Skeletal muscle tissue (tissue), 4 donors: ENCODE data around the gene CCR9. TPM values are rescaled to one million over a fixed set of nuclear protein-coding genes. Genes with fewer than 3 reads are reported as not detected.
"Not testable (repeated sequence)": the region's sequence is repeated elsewhere in the genome, so short reads cannot be mapped to it uniquely, and the experiment has no call there.

Experiments
- H3K27ac ChIP-seq: one replicate; pipeline ENCODE4 v1.7.0; 2013; ENCODE audit warnings: mild to moderate bottlenecking, low read depth, low read length, inconsistent platforms
- H3K27me3 ChIP-seq, 3 donors: one replicate each; pipeline ENCODE4 v1.7.0; 2013; ENCODE audit warnings: low read length in 3 of 3; ENCODE audit not compliant: control insufficient read depth in 3 of 3, insufficient read depth in 3 of 3
- H3K36me3 ChIP-seq, 3 donors: one replicate each; pipeline ENCODE4 v1.7.0; 2013; ENCODE audit warnings: low read length in 3 of 3; ENCODE audit not compliant: control insufficient read depth in 3 of 3, insufficient read depth in 3 of 3
- H3K4me1 ChIP-seq, 3 donors: one replicate each; pipeline ENCODE4 v1.7.0; 2013; ENCODE audit warnings: low read length in 3 of 3, mild to moderate bottlenecking in 3 of 3; ENCODE audit not compliant: control insufficient read depth in 3 of 3, insufficient read depth in 3 of 3
- H3K4me3 ChIP-seq, 3 donors: one replicate each; pipeline ENCODE4 v1.7.0; 2013; ENCODE audit warnings: low read length in 3 of 3
- H3K9ac ChIP-seq, 3 donors: one replicate each; pipeline ENCODE4 v1.7.0; 2013; ENCODE audit warnings: low read length in 3 of 3, mild to moderate bottlenecking in 3 of 3, moderate library complexity in 2 of 3, low read depth in 1 of 3
- H3K9me3 ChIP-seq, 3 donors: one replicate each; pipeline ENCODE4 v1.7.0; 2013; ENCODE audit warnings: low read length in 3 of 3; ENCODE audit not compliant: control insufficient read depth in 3 of 3
- total RNA-seq: library from RNA; depleted of rRNA; stranded (reverse); fragments of >200 nt; gene quantifications from one replicate; pipeline ENCODE4 v1.2.3, GENCODE V29; 2014
- donor health status: Osteomylitis.

The CCR9 gene
- total RNA-seq, 1 donor from 2014 or later, result 0.52 TPM

GRCh38 chr3:45857024-45857423 lies 29.3 kb upstream of the CCR9 start:
- not testable (repeated sequence) for H3K36me3 ChIP-seq, H3K27ac ChIP-seq, H3K4me3 ChIP-seq, H3K9ac ChIP-seq, H3K4me1 ChIP-seq, H3K27me3 ChIP-seq, H3K9me3 ChIP-seq

GRCh38 chr3:45858809-45859543 lies 27.4 kb upstream of the CCR9 start:
- Histone ChIP-seq H3K27me3 (no peaks in the 10 kb centered on the region), H3K9ac (no peak overlapping the region), H3K9me3 (peaks cover 0 to 3% (median 0%) of the 10 kb centered on the region in 3 donors), H3K4me3 (no peak overlapping the region), H3K36me3 (peaks cover 0 to 2% (median 0%) of the 10 kb centered on the region in 3 donors), H3K4me1 (no peaks in the 10 kb centered on the region), H3K27ac (no peak overlapping the region)

- no peaks in the 10 kb centered on the region for H3K27me3 ChIP-seq
- no peak overlapping the region for H3K27ac ChIP-seq
- peaks cover 0 to 2% (median 0%) of the 10 kb centered on the region in 3 donors for H3K36me3 ChIP-seq
- H3K4me3 ChIP-seq, result no peak overlapping the region
- no peaks in the 10 kb centered on the region for H3K4me1 ChIP-seq
- H3K9ac ChIP-seq, result no peak overlapping the region
- H3K9me3 ChIP-seq, result peaks cover 0 to 3% (median 0%) of the 10 kb centered on the region in 3 donors
Observed at GRCh38 chr3:45860481-45860880, 25.9 kb upstream of the CCR9 start.

GRCh38 chr3:45861043-45861719 lies 25.2 kb upstream of the CCR9 start:
- Histone ChIP-seq H3K4me1 (no peaks in the 10 kb centered on the region), H3K9ac (no peak overlapping the region), H3K36me3 (peaks cover 0 to 2% (median 0%) of the 10 kb centered on the region in 3 donors), H3K27me3 (no peaks in the 10 kb centered on the region), H3K4me3 (no peak overlapping the region), H3K9me3 (peaks cover 0 to 3% (median 0%) of the 10 kb centered on the region in 3 donors), H3K27ac (no peak overlapping the region)

- Histone ChIP-seq H3K4me3 (no peak overlapping the region), H3K27me3 (no peaks in the 10 kb centered on the region), H3K9ac (no peak overlapping the region), H3K9me3 (peaks cover 0 to 3% (median 0%) of the 10 kb centered on the region in 3 donors), H3K36me3 (peaks cover 0 to 2% (median 0%) of the 10 kb centered on the region in 3 donors), H3K4me1 (no peaks in the 10 kb centered on the region), H3K27ac (no peak overlapping the region)
Observed at GRCh38 chr3:45864760-45865519, 21.4 kb upstream of the CCR9 start.

- peaks cover 0 to 3% (median 0%) of the 10 kb centered on the region in 3 donors for H3K9me3 ChIP-seq
- H3K4me1 ChIP-seq, result no peaks in the 10 kb centered on the region
- H3K27ac ChIP-seq, result no peak overlapping the region
- H3K4me3 ChIP-seq, result no peak overlapping the region
- H3K9ac ChIP-seq, result no peak overlapping the region
- H3K36me3 ChIP-seq, result peaks cover 0 to 2% (median 0%) of the 10 kb centered on the region in 3 donors
- no peaks in the 10 kb centered on the region for H3K27me3 ChIP-seq
Observed at GRCh38 chr3:45865563-45865962, 20.8 kb upstream of the CCR9 start.

- Histone ChIP-seq H3K27me3 (no peaks in the 10 kb centered on the region), H3K9ac (no peak overlapping the region), H3K4me3 (no peak overlapping the region), H3K36me3 (peaks cover 0 to 2% (median 0%) of the 10 kb centered on the region in 3 donors), H3K9me3 (peaks cover 0 to 2% (median 0%) of the 10 kb centered on the region in 3 donors), H3K4me1 (no peaks in the 10 kb centered on the region), H3K27ac (no peak overlapping the region)
Observed at GRCh38 chr3:45868213-45868612, 18.1 kb upstream of the CCR9 start.

- no peaks in the 10 kb centered on the region for H3K9me3 ChIP-seq
- no peak overlapping the region for H3K9ac ChIP-seq
- no peak overlapping the region for H3K4me3 ChIP-seq
- no peak overlapping the region for H3K27ac ChIP-seq
- H3K36me3 ChIP-seq, result peaks cover 0 to 1% (median 0%) of the 10 kb centered on the region in 3 donors
- H3K27me3 ChIP-seq, result no peaks in the 10 kb centered on the region
- H3K4me1 ChIP-seq, result no peaks in the 10 kb centered on the region
Observed at GRCh38 chr3:45868650-45869049, 17.7 kb upstream of the CCR9 start.

- Histone ChIP-seq H3K9me3 (no peaks in the 10 kb centered on the region), H3K4me1 (no peaks in the 10 kb centered on the region), H3K27me3 (no peaks in the 10 kb centered on the region), H3K9ac (no peak overlapping the region), H3K27ac (no peak overlapping the region), H3K4me3 (no peak overlapping the region), H3K36me3 (no peaks in the 10 kb centered on the region)
Observed at GRCh38 chr3:45869638-45870037, 16.7 kb upstream of the CCR9 start.

GRCh38 chr3:45870099-45870498 lies 16.2 kb upstream of the CCR9 start:
- H3K27me3 ChIP-seq, result no peaks in the 10 kb centered on the region
- H3K27ac ChIP-seq, result no peak overlapping the region
- no peak overlapping the region for H3K9ac ChIP-seq
- H3K4me1 ChIP-seq, result no peaks in the 10 kb centered on the region
- H3K4me3 ChIP-seq, result no peak overlapping the region
- no peaks in the 10 kb centered on the region for H3K9me3 ChIP-seq
- H3K36me3 ChIP-seq, result no peaks in the 10 kb centered on the region
